ENCODE results near the gene STRAP.

GRCh38 chr12:15910468-15910863 is 28.3 kb downstream of the STRAP start:
- TF ChIP-seq POLR2AphosphoS5 (IDR thresholded peaks at IDR 0.05): no peak
- TF ChIP-seq CTCF (IDR thresholded peaks at IDR 0.05): no peak
- no peak for TF ChIP-seq EP300 (IDR thresholded peaks at IDR 0.05)
